Mesenchymal stem cell (in vitro differentiated cells and primary cell): ENCODE data around the gene SCUBE1.

Source experiments
- DNase-seq: peaks from one replicate; pipeline ENCODE4 v3.0.0-alpha.2; 2013
- H2AFZ ChIP-seq: one replicate; pipeline ENCODE4 v1.6.1; 2013; ENCODE audit warnings: low read depth, mild to moderate bottlenecking, control low read depth, inconsistent platforms, low read length, moderate library complexity
- H2AK5ac ChIP-seq: 2 replicates; pipeline ENCODE4 v1.6.1; 2013; ENCODE audit warnings: low read length, moderate library complexity, mild to moderate bottlenecking, inconsistent platforms; ENCODE audit not compliant: severe bottlenecking
- H2BK120ac ChIP-seq: one replicate; pipeline ENCODE4 v1.6.1; 2013; ENCODE audit warnings: low read depth, mild to moderate bottlenecking, inconsistent platforms, low read length, moderate library complexity
- H2BK12ac ChIP-seq, 2 experiments: one replicate each; pipeline ENCODE4 v1.6.1; 2013; ENCODE audit warnings: inconsistent platforms in 2 of 2, low read length in 2 of 2, mild to moderate bottlenecking in 2 of 2, moderate library complexity in 2 of 2, control low read depth in 1 of 2
- H2BK15ac ChIP-seq: one replicate; pipeline ENCODE4 v1.6.1; 2013; ENCODE audit warnings: mild to moderate bottlenecking, low read depth, inconsistent platforms; ENCODE audit not compliant: poor library complexity, severe bottlenecking
- H2BK5ac ChIP-seq: 2 replicates; pipeline ENCODE4 v1.6.1; 2013; ENCODE audit warnings: low read depth, mild to moderate bottlenecking, low read length, control low read depth, inconsistent platforms; ENCODE audit not compliant: poor library complexity, severe bottlenecking
- H3K14ac ChIP-seq, 2 experiments: one replicate each; pipeline ENCODE4 v1.6.1; 2013; ENCODE audit warnings: inconsistent platforms in 2 of 2, low read length in 2 of 2, control low read depth in 1 of 2, mild to moderate bottlenecking in 1 of 2, moderate library complexity in 1 of 2
- H3K18ac ChIP-seq, 2 experiments: one replicate each; pipeline ENCODE4 v1.6.1; 2013; ENCODE audit warnings: inconsistent platforms in 2 of 2, low read length in 2 of 2, control low read depth in 1 of 2, low read depth in 1 of 2, mild to moderate bottlenecking in 1 of 2
- H3K23ac ChIP-seq, 2 experiments: one replicate each; pipeline ENCODE4 v1.6.1; 2013; ENCODE audit warnings: inconsistent platforms in 2 of 2, low read length in 2 of 2, mild to moderate bottlenecking in 2 of 2, moderate library complexity in 2 of 2, control low read depth in 1 of 2
- H3K27ac ChIP-seq: 2 replicates; pipeline ENCODE4 v1.5.1; 2013; ENCODE audit warnings: mild to moderate bottlenecking, moderate library complexity, low read length, control low read depth, inconsistent platforms; ENCODE audit not compliant: poor library complexity, severe bottlenecking
- H3K27me3 ChIP-seq, 2 experiments: 2 replicates each; pipeline versions ENCODE4 v1.6.1 to v1.7.0; 2013; ENCODE audit warnings: low read length in 2 of 2, mild to moderate bottlenecking in 2 of 2, moderate library complexity in 2 of 2, control low read depth in 1 of 2, inconsistent platforms in 1 of 2; ENCODE audit not compliant: control insufficient read depth in 1 of 2, insufficient read depth in 1 of 2
- H3K36me3 ChIP-seq, 2 experiments: 2 replicates each; pipeline versions ENCODE4 v1.6.1 to v1.7.0; 2013; ENCODE audit warnings: low read length in 2 of 2, control low read depth in 1 of 2, inconsistent platforms in 1 of 2, low read depth in 1 of 2, mild to moderate bottlenecking in 1 of 2; ENCODE audit not compliant: insufficient read depth in 2 of 2, control insufficient read depth in 1 of 2
- H3K4ac ChIP-seq, 2 experiments: one replicate each; pipeline ENCODE4 v1.6.1; 2013; ENCODE audit warnings: inconsistent platforms in 2 of 2, low read length in 2 of 2, mild to moderate bottlenecking in 2 of 2, moderate library complexity in 2 of 2, control low read depth in 1 of 2, low read depth in 1 of 2
- H3K4me1 ChIP-seq: 2 replicates; pipeline ENCODE4 v1.6.1; 2013; ENCODE audit warnings: low read depth, low read length, control low read depth; ENCODE audit not compliant: control insufficient read depth, insufficient read depth
- H3K4me2 ChIP-seq: 2 replicates; pipeline ENCODE4 v1.6.1; 2013; ENCODE audit warnings: low read length, mild to moderate bottlenecking, inconsistent platforms; ENCODE audit not compliant: poor library complexity, severe bottlenecking
- H3K4me3 ChIP-seq, 2 experiments: 2 replicates each; pipeline versions ENCODE4 v1.5.1 to v1.7.0; 2013; ENCODE audit warnings: low read length in 2 of 2, mild to moderate bottlenecking in 2 of 2, control low read depth in 1 of 2, low read depth in 1 of 2; ENCODE audit not compliant: insufficient read depth in 1 of 2
- H3K79me1 ChIP-seq: replicated peaks from 2 replicates; pipeline ENCODE4 v1.6.1; 2013; ENCODE audit warnings: mild to moderate bottlenecking, control low read depth, low read length, inconsistent platforms; ENCODE audit not compliant: poor library complexity, severe bottlenecking
- H3K9ac ChIP-seq: 2 replicates; pipeline ENCODE4 v1.7.0; 2013; ENCODE audit warnings: mild to moderate bottlenecking, low read length, moderate library complexity
- H3K9me3 ChIP-seq: 2 replicates; pipeline ENCODE4 v1.7.0; 2013; ENCODE audit warnings: mild to moderate bottlenecking, low read length; ENCODE audit not compliant: control insufficient read depth
- H4K8ac ChIP-seq: one replicate; pipeline ENCODE4 v1.6.1; 2013; ENCODE audit warnings: inconsistent platforms, mild to moderate bottlenecking, low read length, moderate library complexity
- H4K91ac ChIP-seq: one replicate; pipeline ENCODE4 v1.6.1; 2013; ENCODE audit warnings: mild to moderate bottlenecking, low read length, inconsistent platforms
- WGBS: methylation state at CpG from one replicate; pipeline ENCODE4 v1.1.7; 2013; ENCODE audit warnings: mixed read lengths; 5-methylcytosine and 5-hydroxymethylcytosine counted together

The SCUBE1 gene

GRCh38 chr22:43377548-43377895, 34.4 kb upstream of the SCUBE1 start:
- no peaks in the 10 kb centered on the region for H3K36me3 ChIP-seq
- H4K8ac ChIP-seq = no peak overlapping the region
- H2AK5ac ChIP-seq = no peak overlapping the region
- H3K4ac ChIP-seq = no peak overlapping the region
- peaks cover 9% of the 10 kb centered on the region for H3K9me3 ChIP-seq
- H2BK15ac ChIP-seq = no peak overlapping the region
- peaks cover 22 to 65% of the 10 kb centered on the region in 2 experiments for H3K27me3 ChIP-seq
- no peaks in the 10 kb centered on the region for H3K4me1 ChIP-seq
- H4K91ac ChIP-seq = no peak overlapping the region
- no peak overlapping the region for H3K23ac ChIP-seq
- no peak for DNase-seq
- H3K9ac ChIP-seq = no peak overlapping the region
- H3K4me3 ChIP-seq = no peak overlapping the region
- H2BK12ac ChIP-seq = no peak overlapping the region
- H3K4me2 ChIP-seq = no peak overlapping the region
- H3K14ac ChIP-seq = no peak overlapping the region
- H2AFZ ChIP-seq = no peak overlapping the region
- H3K18ac ChIP-seq = no peak overlapping the region
- H2BK120ac ChIP-seq = no peak overlapping the region
- H3K79me1 ChIP-seq = no peaks in the 10 kb centered on the region
- 91% methylated on average over 10 of the region's 10 CpGs for WGBS
- H3K27ac ChIP-seq = no peak overlapping the region
- H2BK5ac ChIP-seq = no peak overlapping the region

- H3K4ac ChIP-seq = no peak overlapping the region
- no peak overlapping the region for H3K27ac ChIP-seq
- H2BK12ac ChIP-seq = no peak overlapping the region
Measured at GRCh38 chr22:43376765-43377547, 33.8 kb upstream of the SCUBE1 start.

DNA sequence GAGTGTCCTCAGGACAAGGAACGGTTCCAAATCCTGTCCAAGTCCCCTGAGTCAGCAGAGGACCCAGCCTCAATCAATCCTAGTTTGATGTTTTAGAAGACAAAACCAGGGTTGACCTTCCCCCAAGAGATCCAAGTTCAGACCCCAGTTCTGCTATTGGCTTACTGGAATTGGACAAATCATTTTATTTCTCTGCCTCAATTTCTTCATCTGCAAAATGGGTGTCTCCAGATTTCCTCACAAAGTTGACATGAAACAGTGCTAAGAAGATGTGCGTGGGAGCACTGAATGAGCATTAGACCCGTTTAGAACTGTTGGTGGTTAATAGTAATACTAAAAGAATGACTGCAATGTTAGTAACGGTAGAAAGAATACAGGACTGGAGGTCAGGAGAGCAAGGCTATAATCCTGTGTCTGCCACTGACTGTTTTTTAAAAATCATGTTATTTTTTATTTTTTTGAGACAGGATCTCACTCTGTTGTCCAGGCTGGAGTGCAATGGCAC, 32.8 kb upstream of the SCUBE1 start:
- Histone ChIP-seq H4K8ac (no peak overlapping the region), H3K9ac (no peak overlapping the region), H2BK120ac (no peak overlapping the region), H2AK5ac (no peak overlapping the region), H3K23ac (no peak overlapping the region), H3K4me2 (no peak overlapping the region), H2BK5ac (no peak overlapping the region), H2BK12ac (no peak overlapping the region), H3K36me3 (no peaks in the 10 kb centered on the region), H3K4me3 (no peak overlapping the region), H3K9me3 (peaks cover 9% of the 10 kb centered on the region), H3K27ac (no peak overlapping the region), H3K4ac (no peak overlapping the region), H3K4me1 (no peaks in the 10 kb centered on the region), H3K79me1 (no peaks in the 10 kb centered on the region), H3K14ac (no peak overlapping the region), H2AFZ (no peak overlapping the region), H2BK15ac (no peak overlapping the region), H3K18ac (no peak overlapping the region), H3K27me3 (peaks cover 16 to 65% of the 10 kb centered on the region in 2 experiments), H4K91ac (no peak overlapping the region)
- peak; percentile 51 for DNase-seq
- WGBS = 58% methylated on average over 4 of the region's 4 CpGs

More at GRCh38 chr22:43376765-43377547, 33.8 kb upstream of the SCUBE1 start:
- peaks cover 9% of the 10 kb centered on the region for H3K9me3 ChIP-seq
- no peak overlapping the region for H2BK120ac ChIP-seq
- H3K9ac ChIP-seq = no peak overlapping the region
- no peaks in the 10 kb centered on the region for H3K4me1 ChIP-seq
- H4K91ac ChIP-seq = no peak overlapping the region
- DNase-seq = no peak
- H3K36me3 ChIP-seq = no peaks in the 10 kb centered on the region
- no peak overlapping the region for H3K14ac ChIP-seq
- H3K18ac ChIP-seq = no peak overlapping the region
- no peak overlapping the region for H3K4me2 ChIP-seq
- no peak overlapping the region for H2AFZ ChIP-seq
- H3K79me1 ChIP-seq = no peaks in the 10 kb centered on the region
- H3K23ac ChIP-seq = no peak overlapping the region
- WGBS = 63% methylated on average over 14 of the region's 15 CpGs
- peaks cover 22 to 65% of the 10 kb centered on the region in 2 experiments for H3K27me3 ChIP-seq
- no peak overlapping the region for H2BK5ac ChIP-seq
- H2AK5ac ChIP-seq = no peak overlapping the region
- peak overlapping the region; percentile 52 for H2BK15ac ChIP-seq
- no peak overlapping the region for H3K4me3 ChIP-seq
- H4K8ac ChIP-seq = no peak overlapping the region

DNA sequence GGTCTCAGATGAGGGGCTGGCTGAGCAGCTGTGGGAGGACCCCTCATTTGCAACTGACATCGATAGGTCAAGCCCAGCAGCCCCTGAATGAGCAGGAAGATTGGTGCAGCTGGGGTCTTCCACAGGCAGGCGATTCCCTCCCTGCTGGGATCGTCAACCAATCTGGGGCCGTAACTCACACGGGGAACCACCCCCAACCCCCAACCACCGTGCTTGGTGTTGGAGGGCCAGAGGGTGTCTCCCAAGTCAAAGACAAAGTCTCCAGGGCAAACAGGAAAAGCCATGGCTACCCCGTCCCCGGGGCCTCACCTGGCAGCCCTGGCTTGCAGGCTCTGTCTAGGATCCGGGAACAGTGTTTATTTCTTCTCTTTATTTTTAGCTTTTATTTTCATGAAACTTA, 26.9 kb upstream of the SCUBE1 start:
- H3K14ac ChIP-seq = no peak overlapping the region
- DNase-seq = no peak
- no peak overlapping the region for H2AFZ ChIP-seq
- H4K91ac ChIP-seq = no peak overlapping the region
- no peak overlapping the region for H4K8ac ChIP-seq
- H3K27ac ChIP-seq = no peak overlapping the region
- H3K4me3 ChIP-seq = no peak overlapping the region
- peaks cover 14 to 64% of the 10 kb centered on the region in 2 experiments for H3K27me3 ChIP-seq
- H2BK15ac ChIP-seq = no peak overlapping the region
- no peak overlapping the region for H2AK5ac ChIP-seq
- H3K9ac ChIP-seq = no peak overlapping the region
- 32% methylated on average over 7 of the region's 9 CpGs for WGBS
- no peak overlapping the region for H2BK120ac ChIP-seq
- no peak overlapping the region for H3K18ac ChIP-seq
- no peak overlapping the region for H2BK12ac ChIP-seq
- no peak overlapping the region for H3K4ac ChIP-seq
- no peaks in the 10 kb centered on the region for H3K4me1 ChIP-seq
- H3K9me3 ChIP-seq = peaks cover 6% of the 10 kb centered on the region
- no peak overlapping the region for H3K23ac ChIP-seq
- H3K4me2 ChIP-seq = no peak overlapping the region
- H3K79me1 ChIP-seq = no peaks in the 10 kb centered on the region
- no peak overlapping the region for H2BK5ac ChIP-seq
- no peaks in the 10 kb centered on the region for H3K36me3 ChIP-seq
